ENCODE data around the gene OTUD4.
A peak's percentile ranks its signal among the peaks of the same experiment; 100 is the strongest.

The OTUD4 gene

GRCh38 chr4:145102619-145103018, 77.8 kb downstream of the OTUD4 start:
- DNase-seq = no peak

GRCh38 chr4:145101091-145101490, 79.3 kb downstream of the OTUD4 start:
- no peak for DNase-seq

GRCh38 chr4:145099653-145100052, 80.7 kb downstream of the OTUD4 start:
- no peak for DNase-seq

DNA sequence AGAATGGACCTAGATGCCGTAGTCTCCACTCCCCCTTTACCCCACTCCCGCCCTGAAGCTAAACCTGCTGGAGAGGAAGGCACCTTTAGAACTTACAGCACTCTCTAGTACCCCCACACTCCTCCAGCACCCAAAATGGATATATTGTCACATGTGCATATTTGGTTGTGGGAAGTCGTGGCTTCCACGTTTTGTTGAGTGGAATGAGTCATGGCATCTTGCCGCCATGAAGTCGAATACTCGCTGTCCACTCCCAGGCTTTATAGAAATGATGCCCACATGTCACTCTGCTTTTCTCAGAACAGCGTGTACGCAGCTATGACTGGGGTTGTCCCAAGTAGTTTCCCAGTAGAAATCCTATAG, 81.7 kb downstream of the OTUD4 start:
- DNase-seq = peak; percentile 57

DNA sequence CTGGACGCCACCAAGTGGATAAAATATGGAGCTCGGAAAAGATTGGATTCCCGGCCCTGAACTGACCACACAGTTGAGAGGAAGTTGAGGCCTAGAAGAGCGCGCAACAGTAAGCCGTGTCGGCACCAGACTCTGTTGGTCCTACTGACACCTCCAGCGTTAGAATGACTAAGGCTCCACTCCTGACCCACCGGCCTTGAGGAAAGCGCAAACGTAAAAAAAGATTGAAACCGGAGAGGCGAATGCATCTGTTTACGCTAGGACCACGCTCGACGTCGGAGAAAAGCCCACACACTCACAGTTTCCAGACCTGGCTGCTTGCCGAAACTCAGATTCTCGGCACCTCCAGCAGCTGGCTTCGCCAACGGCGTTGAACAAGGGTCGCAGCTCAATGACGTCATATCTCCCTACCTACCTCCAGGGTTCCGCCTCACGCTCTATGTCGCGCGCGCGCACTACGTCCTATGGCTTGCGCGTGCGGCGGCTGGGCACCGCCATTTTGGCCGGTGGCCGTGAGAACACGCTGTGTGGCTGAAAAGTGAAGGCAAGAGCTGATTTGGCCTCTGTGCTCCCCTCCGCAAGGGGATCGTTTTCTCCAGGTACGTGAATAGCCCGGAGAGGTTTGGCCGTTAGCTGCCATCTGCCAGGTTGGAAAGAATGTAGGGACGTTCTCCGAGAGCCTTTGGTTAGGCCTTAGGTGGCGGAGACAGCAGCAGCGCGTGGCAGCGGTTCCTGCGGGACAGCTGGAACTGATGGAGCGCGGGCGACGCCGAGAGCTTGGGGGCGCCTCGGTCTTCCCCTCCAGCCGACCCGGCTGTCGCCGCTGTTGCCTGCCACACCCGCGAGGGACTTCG, 82.3 kb downstream of the OTUD4 start, which contains the start of the genes ABCE1 and ANAPC10:
ABCE1 (plus strand) TSS at position 491 of the 854 bp plus-strand sequence. CDS start 6,102 bp downstream, outside the sequence.
ANAPC10 (minus strand) TSS at position 376 of the 854 bp plus-strand sequence. CDS start 2,097 bp downstream, outside the sequence.
- peak; percentile 97 for DNase-seq

GRCh38 chr4:145097331-145097820, 83.0 kb downstream of the OTUD4 start:
- DNase-seq = no peak

DNA sequence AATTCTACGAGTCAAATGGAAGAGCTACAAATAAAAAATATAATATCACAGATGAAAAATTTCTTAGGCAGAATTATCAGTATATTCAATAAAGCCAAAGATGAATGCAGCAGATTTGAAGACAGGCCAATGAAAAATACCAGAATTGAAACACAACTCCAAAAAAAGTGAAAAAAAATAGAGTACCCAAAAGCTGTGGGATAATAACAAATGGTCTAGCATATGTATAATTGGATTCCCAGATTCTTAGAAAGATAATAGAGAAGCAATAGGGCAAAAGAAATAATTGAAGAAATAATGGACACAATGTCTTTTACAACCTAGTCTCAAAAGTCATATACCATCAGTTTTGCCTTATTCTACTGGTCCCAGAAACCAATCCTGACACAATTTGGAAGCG, 86.8 kb downstream of the OTUD4 start:
- no peak for DNase-seq

DNA sequence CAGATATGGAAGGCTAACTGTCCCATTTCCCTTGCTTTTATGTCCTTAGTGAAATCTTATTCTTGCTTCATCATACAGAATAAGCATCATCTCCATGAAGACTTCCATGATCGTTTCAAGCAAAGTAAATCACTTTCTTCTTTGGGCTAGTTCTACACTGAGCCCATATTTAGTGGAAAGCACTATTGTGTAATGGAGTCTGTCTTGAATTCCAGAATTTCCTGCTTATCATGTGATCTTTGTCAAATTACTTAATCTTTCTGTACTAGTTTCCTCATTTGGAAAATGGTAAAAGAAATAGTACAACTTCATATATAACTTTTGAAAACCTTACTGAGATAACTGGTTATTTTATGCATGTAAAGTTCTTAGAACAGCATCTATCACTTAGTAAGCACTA, 90.0 kb downstream of the OTUD4 start:
- no peak for DNase-seq

DNA sequence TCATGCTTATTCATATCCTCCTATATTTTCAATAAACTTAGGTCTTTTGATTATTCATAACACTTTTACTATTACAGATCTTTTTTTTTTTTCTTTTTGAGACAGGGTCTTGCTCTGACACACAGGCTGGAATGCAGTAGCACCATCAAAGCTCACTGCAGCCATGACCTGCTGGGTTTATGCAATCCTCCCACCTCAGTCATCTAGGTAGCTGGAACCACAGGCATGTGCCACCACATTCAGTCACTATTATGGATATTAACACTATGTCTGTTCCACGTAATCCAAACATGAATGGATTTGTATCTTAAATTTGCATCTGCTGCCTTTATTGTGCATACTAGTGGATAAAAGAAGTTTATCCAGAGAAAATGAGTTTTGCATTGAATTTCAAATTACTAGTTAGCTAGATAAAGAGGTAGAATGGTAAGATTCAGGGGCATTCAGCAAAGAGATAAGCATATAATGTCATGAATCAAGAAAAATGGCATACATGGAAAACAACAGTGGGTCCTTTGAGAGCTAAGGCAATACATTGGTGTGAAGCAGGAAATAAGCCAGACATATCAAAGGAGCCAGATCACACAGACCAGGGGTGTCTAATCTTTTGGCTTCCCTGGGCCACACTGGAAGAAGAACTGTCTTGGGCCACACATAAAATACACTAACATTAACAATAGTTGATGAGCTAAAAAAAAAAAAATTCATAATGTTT, 96.3 kb downstream of the OTUD4 start:
- no peak for DNase-seq

Data from femur (tissue), 1 donor.